ENCODE measurements around the gene TLE6.

DNA sequence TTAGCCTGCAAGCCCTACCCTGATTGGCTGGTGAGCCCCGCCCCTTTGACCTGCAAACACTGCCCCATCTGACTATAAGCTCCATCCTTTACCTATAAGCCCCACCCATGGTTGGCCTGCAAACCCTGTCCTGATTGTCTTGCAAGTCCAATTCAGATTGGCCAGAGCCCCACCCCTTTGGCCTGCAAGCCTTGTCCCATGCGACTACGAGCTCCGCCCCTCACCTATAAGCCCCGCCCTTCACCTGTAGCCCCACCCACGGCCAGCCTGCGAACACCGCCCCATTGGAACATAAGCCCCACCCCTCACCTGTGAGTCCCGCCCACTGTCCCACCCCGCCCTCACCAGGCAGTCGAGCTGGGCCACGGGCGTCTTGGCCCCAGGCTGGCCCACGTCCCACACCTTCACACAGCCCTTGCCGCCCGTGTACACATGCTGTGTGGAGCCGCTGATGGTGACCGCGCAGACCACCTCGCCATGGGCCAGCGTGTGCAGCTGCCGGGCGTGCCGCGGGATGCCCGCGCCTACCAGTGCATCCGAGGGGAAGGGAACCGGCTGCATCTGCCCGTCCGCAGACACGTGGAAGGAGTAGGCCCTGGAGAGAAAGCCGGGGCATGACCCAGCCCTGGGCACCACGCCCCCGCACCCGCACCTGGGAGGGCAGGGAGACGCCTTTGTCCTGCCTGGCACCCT lies 28.9 kb downstream of the TLE6 start:
- TF ChIP-seq, protein P1, sequence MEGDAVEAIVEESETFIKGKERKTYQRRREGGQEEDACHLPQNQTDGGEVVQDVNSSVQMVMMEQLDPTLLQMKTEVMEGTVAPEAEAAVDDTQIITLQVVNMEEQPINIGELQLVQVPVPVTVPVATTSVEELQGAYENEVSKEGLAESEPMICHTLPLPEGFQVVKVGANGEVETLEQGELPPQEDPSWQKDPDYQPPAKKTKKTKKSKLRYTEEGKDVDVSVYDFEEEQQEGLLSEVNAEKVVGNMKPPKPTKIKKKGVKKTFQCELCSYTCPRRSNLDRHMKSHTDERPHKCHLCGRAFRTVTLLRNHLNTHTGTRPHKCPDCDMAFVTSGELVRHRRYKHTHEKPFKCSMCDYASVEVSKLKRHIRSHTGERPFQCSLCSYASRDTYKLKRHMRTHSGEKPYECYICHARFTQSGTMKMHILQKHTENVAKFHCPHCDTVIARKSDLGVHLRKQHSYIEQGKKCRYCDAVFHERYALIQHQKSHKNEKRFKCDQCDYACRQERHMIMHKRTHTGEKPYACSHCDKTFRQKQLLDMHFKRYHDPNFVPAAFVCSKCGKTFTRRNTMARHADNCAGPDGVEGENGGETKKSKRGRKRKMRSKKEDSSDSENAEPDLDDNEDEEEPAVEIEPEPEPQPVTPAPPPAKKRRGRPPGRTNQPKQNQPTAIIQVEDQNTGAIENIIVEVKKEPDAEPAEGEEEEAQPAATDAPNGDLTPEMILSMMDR (conservative IDR thresholded peaks at IDR 0.05; ENCODE audit: low read depth, low read length), result no peak
- TF ChIP-seq MAZ (IDR thresholded peaks at IDR 0.05; ENCODE audit: borderline replicate concordance, low read depth, low read length) (no peak), POLR2A (IDR thresholded peaks at IDR 0.05; ENCODE audit: low read depth, low read length) (no peak), BHLHE40 (IDR thresholded peaks at IDR 0.05; ENCODE audit: low read depth, low read length) (no peak), MAFK (IDR thresholded peaks at IDR 0.05; ENCODE audit: low read depth, low read length) (no peak), CEBPB (IDR thresholded peaks at IDR 0.05; ENCODE audit: low read depth, low read length) (no peak), MXI1 (IDR thresholded peaks at IDR 0.05; ENCODE audit: borderline replicate concordance, low read depth, low read length) (no peak), RCOR1 (IDR thresholded peaks at IDR 0.05; ENCODE audit: insufficient replicate concordance, low read length) (no peak), RFX5 (IDR thresholded peaks at IDR 0.05; ENCODE audit: low read depth, low read length) (no peak), NFE2L2 (IDR thresholded peaks at IDR 0.05; ENCODE audit: low read depth, low read length) (no peak), SMC3 (IDR thresholded peaks at IDR 0.05; ENCODE audit: low read depth, low read length) (no peak)
- TF ChIP-seq, protein P2, sequence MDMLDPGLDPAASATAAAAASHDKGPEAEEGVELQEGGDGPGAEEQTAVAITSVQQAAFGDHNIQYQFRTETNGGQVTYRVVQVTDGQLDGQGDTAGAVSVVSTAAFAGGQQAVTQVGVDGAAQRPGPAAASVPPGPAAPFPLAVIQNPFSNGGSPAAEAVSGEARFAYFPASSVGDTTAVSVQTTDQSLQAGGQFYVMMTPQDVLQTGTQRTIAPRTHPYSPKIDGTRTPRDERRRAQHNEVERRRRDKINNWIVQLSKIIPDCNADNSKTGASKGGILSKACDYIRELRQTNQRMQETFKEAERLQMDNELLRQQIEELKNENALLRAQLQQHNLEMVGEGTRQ (IDR thresholded peaks at IDR 0.05; ENCODE audit: low read depth, low read length), result no peak
